HG03575 (cell line): ENCODE data around the gene CDC42SE2.

ENCODE experiments used
- ATAC-seq: cut with Tn5 transposase; IDR thresholded peaks from one replicate; pipeline ENCODE4 v1.9.1; 2021; ENCODE audit not compliant: unreplicated experiment, insufficient number of reproducible peaks, low FRiP score; ENCODE audit errors: extremely low read depth

The CDC42SE2 gene

DNA sequence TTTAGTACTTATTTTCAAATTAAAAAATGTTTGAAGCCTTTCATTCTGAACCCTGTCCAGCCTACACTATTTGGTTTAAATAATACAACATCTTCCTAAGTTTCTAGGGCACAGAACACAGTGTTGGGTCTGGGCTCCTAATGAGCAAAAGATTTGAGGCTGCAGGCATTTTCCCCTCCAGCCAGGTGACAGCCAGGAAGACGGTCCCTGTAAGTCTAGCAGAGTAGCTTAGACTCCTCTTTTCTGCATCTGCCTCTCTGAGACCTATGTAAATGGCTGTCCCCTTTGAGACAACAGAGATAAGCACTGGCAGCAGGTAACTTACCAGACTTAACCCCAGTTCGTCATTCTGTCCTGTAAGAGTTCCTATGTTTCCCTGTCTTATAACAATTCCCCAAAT is 141.8 kb downstream of the CDC42SE2 start:
- ATAC-seq: no peak

DNA sequence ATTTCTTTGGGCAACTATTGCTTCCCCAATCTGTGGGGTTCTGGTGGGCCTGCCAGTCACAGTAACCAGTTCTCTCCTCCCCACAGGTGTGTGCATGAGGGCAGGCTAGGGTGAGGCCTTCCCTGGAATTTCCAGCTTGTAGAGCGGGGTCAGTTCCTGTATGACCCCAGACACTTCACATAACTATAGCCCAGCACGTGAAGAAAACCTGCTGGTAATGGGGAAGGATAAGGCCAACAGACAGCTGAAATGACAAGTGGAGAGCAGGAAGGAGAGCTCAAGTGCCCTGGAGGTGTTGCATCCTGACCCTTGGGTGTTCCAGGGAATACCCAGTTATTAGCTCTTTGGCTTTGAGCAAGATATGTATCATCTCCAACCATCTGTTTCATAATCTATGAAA is 142.2 kb downstream of the CDC42SE2 start:
- no peak for ATAC-seq

DNA sequence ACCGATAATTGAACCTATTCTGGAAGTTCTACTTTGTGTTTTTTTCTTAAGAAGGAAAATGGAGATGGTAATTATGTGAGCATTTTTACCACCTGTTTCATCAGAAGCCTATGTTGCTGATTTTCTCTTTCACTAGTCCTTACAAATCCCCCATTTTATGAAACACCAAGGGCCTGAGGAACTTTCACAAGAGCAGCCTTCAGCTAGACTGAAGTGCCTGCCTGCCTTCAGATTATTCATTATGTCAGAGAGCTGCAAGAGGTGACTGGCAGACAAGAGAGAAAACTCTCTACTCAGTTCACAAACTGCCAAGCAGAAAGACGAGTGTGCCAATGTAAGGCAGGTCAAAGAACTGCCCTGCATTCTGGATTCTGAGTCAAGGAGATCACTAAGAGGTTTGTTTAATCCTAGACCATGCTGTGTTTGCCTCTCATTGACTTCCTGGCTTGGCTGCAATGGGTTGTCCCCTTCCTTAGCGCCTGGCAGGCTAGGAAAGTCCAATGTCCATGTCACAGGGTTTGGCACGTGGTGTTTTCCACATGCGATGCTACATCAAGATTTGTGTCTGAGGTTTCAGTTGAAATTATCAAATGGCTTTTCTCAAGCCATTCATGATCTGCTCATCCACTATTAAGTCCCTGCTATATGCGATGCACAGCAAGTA is 143.3 kb downstream of the CDC42SE2 start:
- ATAC-seq: no peak

DNA sequence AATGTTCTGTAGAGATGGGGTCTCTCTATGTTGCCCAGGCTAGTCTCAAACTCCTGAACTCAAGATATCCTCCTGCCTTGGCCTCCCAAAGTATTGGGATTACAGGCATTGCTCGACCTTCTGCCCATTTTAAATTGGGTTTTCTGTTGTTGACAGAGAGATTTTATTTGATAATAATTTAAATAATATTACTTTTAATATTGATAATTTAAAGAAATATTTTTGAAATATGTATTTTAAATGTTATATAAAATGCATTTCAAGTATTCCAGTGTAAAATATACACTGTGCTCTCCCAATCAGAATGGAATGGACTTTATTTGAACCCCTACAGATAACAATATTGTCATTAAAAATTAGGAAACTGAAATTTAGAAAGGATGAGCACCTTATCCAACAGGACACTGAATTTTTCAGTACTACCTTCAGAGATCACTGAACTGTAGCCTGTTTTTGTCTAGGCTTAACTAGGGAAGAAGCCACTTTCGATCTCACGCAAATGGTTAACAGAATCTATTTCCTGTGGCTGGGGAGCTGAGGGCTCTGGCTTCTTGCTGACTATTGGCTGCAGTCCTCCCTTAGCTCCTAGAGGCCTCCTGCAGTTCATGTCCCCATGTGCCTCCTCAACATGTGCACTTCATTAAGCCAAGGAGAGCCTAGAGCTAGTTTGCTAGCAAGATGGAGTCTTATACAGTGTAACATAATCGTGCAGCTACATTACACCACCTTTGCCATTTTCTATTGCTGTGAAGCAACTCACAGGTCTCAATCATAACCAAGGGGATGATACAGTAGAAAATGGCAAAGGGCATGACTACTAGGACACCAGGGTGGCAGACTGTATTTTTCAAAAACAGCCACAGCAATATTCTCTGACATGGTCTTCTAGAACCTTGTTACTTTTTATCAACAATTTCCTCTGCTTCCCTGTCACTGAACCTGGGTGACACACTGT is 150.0 kb downstream of the CDC42SE2 start:
- peak; percentile 52 for ATAC-seq

DNA sequence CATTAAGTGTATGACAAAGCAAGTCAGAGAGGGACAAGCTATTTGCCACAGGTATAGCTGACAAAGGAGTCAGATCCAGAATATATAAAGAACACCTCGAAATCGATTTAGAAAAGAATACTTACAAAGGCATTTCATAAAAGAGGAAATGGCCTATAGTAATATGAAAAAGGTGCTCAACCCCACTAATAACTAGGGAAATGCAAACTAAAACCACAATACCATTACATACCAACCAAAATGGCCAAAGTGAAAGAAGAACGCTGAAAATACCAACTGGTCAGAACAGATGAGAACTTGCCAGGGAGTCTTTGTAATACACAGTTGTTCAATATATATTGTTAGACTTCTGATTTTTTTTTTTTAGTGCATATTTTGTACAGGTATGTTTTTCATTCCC is 152.9 kb downstream of the CDC42SE2 start:
- peak; percentile 48 for ATAC-seq

DNA sequence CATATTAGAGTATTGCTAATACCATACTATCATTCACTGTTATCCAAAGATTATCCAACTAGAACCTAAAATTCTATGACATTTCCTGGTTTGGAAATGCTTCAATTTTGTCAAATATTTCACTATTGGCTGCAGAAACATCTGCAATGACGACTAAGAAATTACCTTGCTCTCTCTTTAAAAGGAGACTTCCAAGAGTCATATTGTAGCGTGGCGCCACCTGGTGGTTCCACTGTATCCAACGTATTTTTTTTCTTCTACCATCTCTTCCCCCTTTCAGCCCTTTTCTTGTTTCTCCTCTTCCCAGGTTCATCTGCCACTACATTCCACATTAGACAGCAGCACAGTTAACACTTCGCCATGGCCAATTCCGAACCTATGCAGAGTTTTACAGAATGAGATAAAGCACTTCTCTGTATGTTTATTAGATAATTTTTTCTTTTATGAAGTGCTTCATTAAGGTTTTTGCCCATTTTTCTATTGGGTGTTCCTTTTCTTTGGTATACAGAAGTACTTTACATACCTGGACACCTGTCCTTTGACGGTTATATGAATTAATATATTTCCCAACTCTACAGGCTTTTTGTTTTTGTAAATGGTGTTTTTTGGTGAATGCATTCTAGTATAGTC is 153.5 kb downstream of the CDC42SE2 start:
- ATAC-seq: no peak

DNA sequence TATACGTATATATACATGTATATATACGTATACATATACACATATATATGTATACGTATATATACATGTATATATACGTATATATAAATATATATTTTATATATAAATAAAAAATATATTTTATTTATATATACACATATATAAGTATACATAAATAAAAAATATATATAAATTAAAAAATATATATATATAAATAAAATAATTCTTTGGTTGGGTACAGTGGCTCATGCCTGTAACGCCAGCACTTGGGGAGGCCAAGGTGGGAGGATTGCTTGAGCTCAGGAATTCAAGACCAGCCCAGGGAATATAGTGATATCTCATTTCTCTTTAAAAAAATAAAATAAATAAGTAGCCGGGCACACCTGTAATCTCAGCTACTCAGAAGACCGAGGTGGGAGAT is 155.0 kb downstream of the CDC42SE2 start:
- no peak for ATAC-seq

DNA sequence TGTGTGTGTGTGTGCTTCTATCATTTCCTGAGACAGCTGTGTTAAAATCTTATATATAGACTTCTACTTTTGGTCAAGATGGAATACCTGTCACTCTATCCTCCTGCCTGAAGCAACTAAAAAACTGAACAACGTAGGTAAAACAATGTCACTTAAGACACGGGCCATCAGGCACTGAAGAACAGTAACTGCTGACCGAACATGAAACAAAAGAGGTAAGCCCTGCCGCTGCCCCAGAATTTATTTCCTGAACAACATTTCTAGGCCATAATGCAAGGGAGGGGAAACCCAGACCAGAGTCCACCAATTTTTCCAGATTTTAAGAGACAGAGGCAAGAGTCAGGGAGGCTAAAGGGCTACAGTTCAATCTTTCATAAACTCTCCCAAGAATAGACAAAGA is 156.0 kb downstream of the CDC42SE2 start:
- no peak for ATAC-seq

DNA sequence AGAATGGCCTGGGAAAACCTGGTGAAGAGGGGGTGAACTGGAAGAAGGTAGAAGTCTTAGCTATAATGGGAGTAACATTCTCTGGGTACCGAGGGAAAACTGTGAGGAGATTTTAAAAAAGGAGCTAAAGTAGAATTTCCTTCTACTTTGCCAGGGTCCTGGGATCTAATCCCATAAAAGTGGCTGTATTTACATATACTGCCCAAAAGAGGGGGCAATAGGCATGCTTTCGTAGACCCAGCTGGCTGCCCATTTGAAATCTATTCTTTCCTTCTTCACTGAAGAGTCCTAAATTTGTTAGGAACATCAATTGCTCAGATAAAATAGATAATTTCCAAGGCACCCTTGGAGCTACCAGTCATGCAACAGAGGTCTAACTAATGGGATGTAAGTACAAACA is 159.2 kb downstream of the CDC42SE2 start:
- ATAC-seq: no peak

DNA sequence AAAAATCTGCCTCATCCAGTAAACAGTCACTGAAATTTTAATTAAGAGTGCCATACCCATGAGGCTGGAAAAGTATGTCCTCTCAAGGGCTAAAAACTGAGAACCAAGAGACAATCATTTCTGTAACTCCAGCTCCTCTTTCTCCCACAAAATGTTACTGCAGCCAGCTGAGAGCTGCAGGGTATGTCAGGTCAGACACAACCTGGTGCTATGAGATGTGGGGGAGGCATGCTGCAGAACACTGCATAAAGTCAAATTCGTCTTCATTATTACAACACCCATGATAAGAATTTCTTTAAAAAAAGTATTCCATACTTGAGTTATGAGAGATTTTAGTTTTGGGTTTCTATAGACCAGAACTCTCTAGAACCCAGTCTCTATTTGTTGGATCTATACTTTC is 162.2 kb downstream of the CDC42SE2 start:
- ATAC-seq: no peak

DNA sequence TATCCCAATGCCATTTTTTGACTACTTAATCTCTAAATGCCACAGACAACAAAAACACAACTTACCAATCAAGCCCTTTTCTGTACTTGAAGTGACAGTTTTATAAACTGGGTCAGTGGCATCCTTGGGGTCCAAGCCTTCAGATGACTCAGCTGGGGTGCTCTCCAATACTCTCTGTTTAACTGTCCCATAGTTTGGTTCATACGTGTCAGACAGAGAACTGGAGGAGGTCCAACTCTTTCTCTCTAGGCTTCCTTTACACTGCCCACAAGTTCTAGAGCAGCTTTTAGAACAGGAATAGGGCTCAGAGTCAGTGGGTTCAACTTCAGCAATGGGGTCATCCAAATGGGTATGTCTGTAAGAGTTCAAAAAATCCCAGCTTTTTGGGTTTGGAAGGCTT is 166.9 kb downstream of the CDC42SE2 start:
- ATAC-seq: no peak

DNA sequence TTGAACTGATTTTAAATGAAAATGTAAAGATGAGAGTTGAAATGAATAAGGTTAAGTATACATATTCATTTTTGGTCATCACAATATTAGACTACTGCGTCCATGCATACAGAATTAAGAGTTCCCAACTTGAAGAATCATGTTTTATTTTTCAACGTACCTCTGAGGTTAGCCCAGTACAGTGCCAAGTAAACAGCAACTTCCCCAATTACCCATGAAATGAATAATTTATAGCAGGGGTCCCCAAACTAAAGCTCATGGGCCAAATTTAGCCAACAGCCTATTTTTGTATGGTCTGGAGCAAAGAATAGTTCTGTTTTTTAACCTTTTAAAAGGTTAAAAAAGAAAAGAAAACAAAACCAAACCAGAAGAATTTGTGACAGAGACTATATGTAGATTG is 167.9 kb downstream of the CDC42SE2 start:
- no peak for ATAC-seq

DNA sequence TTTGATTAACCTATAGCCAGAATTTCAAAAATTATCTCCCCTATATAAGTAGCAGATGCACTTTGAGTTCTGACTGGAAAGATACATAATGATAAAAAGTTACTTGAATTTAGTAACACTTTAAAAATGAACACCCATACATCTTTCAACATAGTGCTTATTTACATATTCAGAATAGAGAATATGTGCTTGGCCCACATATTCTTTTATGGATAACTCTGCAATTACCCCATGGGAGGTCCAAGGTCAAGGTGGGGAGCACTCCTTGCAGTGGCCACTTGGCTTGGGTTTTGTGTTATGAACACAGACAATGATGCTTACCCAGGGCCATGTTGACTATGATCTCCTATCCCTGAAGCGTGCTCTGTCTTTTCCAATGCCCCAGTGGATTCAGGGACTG is 169.3 kb downstream of the CDC42SE2 start:
- ATAC-seq: no peak

DNA sequence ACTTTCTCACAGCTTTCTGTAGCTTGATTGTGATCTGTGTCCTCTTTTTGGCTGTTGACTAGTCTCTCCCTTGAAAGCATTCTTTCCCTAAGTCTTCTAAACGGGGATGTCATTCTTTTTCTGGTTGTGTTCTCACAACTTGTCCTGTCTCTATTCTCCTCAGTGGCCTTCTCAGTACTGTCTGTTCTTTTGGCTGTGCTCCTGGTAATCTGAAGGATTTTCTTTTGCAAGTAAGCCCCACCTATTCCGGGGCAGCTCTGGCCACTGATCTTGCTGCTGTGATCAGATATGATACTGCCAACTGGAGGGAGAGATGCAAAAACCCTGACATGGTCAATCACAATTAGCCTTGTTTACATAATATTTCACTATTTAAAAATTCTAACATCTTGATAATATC is 172.2 kb downstream of the CDC42SE2 start:
- ATAC-seq: no peak

DNA sequence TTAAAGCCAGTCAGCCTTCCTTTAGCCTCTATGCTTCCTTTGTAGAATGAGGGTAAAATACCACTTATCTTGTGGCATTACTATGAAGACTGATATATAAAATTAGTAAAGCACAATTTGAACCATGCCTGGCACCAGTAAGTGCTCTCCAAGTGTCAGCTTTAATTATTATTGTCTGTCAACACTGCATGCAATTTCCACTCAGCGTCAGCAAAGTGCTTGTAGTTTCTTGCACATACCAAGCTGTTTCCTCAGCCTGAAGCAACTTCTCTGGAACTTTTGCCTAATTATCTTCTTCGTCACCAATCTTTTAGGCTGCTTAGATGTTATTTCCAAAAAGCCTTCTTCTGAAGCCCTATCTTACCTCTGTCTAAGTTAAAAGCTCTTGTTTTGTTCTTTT is 177.3 kb downstream of the CDC42SE2 start:
- ATAC-seq: no peak
